ENCODE data around the gene PTPRG.

Gene PTPRG

GRCh38 chr3:62284442-62284841, 723.1 kb downstream of the PTPRG start:
- Histone ChIP-seq H3K9me3 (ENCODE audit: insufficient read depth, low read depth, low read length) (no peaks in the 10 kb centered on the region), H3K27me3 (ENCODE audit: insufficient read depth, low read length, poor library complexity, severe bottlenecking) (no peaks in the 10 kb centered on the region), H3K4me2 (ENCODE audit: low read depth, low read length, poor library complexity, severe bottlenecking) (no peak overlapping the region), H3F3A (ENCODE audit: low read depth) (no peaks in the 10 kb centered on the region), H3K36me3 (ENCODE audit: insufficient read depth, low read length) (no peaks in the 10 kb centered on the region), H3K4me1 (ENCODE audit: insufficient read depth, low read length, poor library complexity, severe bottlenecking) (peaks cover 15% of the 10 kb centered on the region), H3K9me2 (replicated peaks; ENCODE audit: low read depth, low read length) (no peaks in the 10 kb centered on the region), H2AFZ (ENCODE audit: low read length) (no peak overlapping the region), H4K20me1 (ENCODE audit: insufficient read depth, low read length, poor library complexity, severe bottlenecking) (no peaks in the 10 kb centered on the region), H3K4me3 (ENCODE audit: low read length, poor library complexity, severe bottlenecking) (no peak overlapping the region), H3K79me2 (ENCODE audit: insufficient read depth, low read length) (no peaks in the 10 kb centered on the region), H3K9ac (ENCODE audit: low read depth, low read length, poor library complexity, severe bottlenecking) (no peak overlapping the region)
- TF ChIP-seq CTCF (conservative IDR thresholded peaks at IDR 0.05; ENCODE audit: low read length), result no peak
- TF ChIP-seq EZH2phosphoT487 (IDR thresholded peaks at IDR 0.05; ENCODE audit: borderline replicate concordance), result no peak

GRCh38 chr3:62287392-62287927, 726.1 kb downstream of the PTPRG start:
- H3K36me3 ChIP-seq (ENCODE audit: insufficient read depth, low read length), result no peaks in the 10 kb centered on the region
- H3K9me3 ChIP-seq (ENCODE audit: insufficient read depth, low read depth, low read length), result no peaks in the 10 kb centered on the region
- no peaks in the 10 kb centered on the region for H4K20me1 ChIP-seq (ENCODE audit: insufficient read depth, low read length, poor library complexity, severe bottlenecking)

GRCh38 chr3:62289922-62290321, 728.6 kb downstream of the PTPRG start:
- Histone ChIP-seq H3K36me3 (ENCODE audit: insufficient read depth, low read length) (no peaks in the 10 kb centered on the region), H3F3A (ENCODE audit: low read depth) (no peaks in the 10 kb centered on the region)
- TF ChIP-seq EZH2phosphoT487 (IDR thresholded peaks at IDR 0.05; ENCODE audit: borderline replicate concordance) (no peak), CTCF (conservative IDR thresholded peaks at IDR 0.05; ENCODE audit: low read length) (no peak)

More at GRCh38 chr3:62287392-62287927, 726.1 kb downstream of the PTPRG start:
- H3K9ac ChIP-seq (ENCODE audit: low read depth, low read length, poor library complexity, severe bottlenecking), result no peak overlapping the region
- no peaks in the 10 kb centered on the region for H3F3A ChIP-seq (ENCODE audit: low read depth)
- no peaks in the 10 kb centered on the region for H3K27me3 ChIP-seq (ENCODE audit: insufficient read depth, low read length, poor library complexity, severe bottlenecking)
- H3K9me2 ChIP-seq (replicated peaks; ENCODE audit: low read depth, low read length), result no peaks in the 10 kb centered on the region
- H3K79me2 ChIP-seq (ENCODE audit: insufficient read depth, low read length), result no peaks in the 10 kb centered on the region
- H3K4me2 ChIP-seq (ENCODE audit: low read depth, low read length, poor library complexity, severe bottlenecking), result no peak overlapping the region
- peaks cover 8% of the 10 kb centered on the region for H3K4me1 ChIP-seq (ENCODE audit: insufficient read depth, low read length, poor library complexity, severe bottlenecking)
- no peak for TF ChIP-seq EZH2phosphoT487 (IDR thresholded peaks at IDR 0.05; ENCODE audit: borderline replicate concordance)
- TF ChIP-seq CTCF (conservative IDR thresholded peaks at IDR 0.05; ENCODE audit: low read length), result no peak
- H2AFZ ChIP-seq (ENCODE audit: low read length), result no peak overlapping the region
- no peak overlapping the region for H3K4me3 ChIP-seq (ENCODE audit: low read length, poor library complexity, severe bottlenecking)

More at GRCh38 chr3:62289922-62290321, 728.6 kb downstream of the PTPRG start:
- Histone ChIP-seq H3K9ac (ENCODE audit: low read depth, low read length, poor library complexity, severe bottlenecking) (no peak overlapping the region), H4K20me1 (ENCODE audit: insufficient read depth, low read length, poor library complexity, severe bottlenecking) (no peaks in the 10 kb centered on the region), H3K4me3 (ENCODE audit: low read length, poor library complexity, severe bottlenecking) (no peak overlapping the region), H3K4me1 (ENCODE audit: insufficient read depth, low read length, poor library complexity, severe bottlenecking) (peaks cover 8% of the 10 kb centered on the region), H3K9me3 (ENCODE audit: insufficient read depth, low read depth, low read length) (no peaks in the 10 kb centered on the region), H3K79me2 (ENCODE audit: insufficient read depth, low read length) (no peaks in the 10 kb centered on the region), H3K4me2 (ENCODE audit: low read depth, low read length, poor library complexity, severe bottlenecking) (peak overlapping the region; percentile 10), H2AFZ (ENCODE audit: low read length) (no peak overlapping the region), H3K27me3 (ENCODE audit: insufficient read depth, low read length, poor library complexity, severe bottlenecking) (no peaks in the 10 kb centered on the region), H3K9me2 (replicated peaks; ENCODE audit: low read depth, low read length) (no peaks in the 10 kb centered on the region)

All from Loucy (cell line).